HEK293 (cell line): ENCODE measurements around the gene SCAANT1.

Experiments
- CTCF ChIA-PET: fragments of 350-600 bp; formaldehyde crosslinking; extraction: SDS; loops from one replicate; lab custom pipeline; 2021; ENCODE audit warnings: antibody characterized with exemption; lab: Yijun Ruan, JAX
- POLR2A ChIA-PET: fragments of 300-600 bp; formaldehyde crosslinking; extraction: SDS; loops from one replicate; lab custom pipeline; 2020; ENCODE audit warnings: antibody characterized with exemption, inconsistent platforms; lab: Yijun Ruan, JAX
- H3K27ac ChIP-seq: fragments of 200-500 bp; sonication (Bioruptor generic); 2 replicates; pipeline ENCODE4 v1.5.1; 2014; ENCODE audit warnings: low read depth, low read length, control low read depth, inconsistent platforms; ENCODE audit errors: extremely low read depth
- H3K36me3 ChIP-seq, 2 experiments: fragments of 200-500 bp in 1 of 2; sonication (Bioruptor generic) in 1 of 2; 1 replicate in 1 of 2; 2 replicates in 1 of 2; pipeline ENCODE4 v1.5.1; 2014 to 2017; ENCODE audit warnings: inconsistent platforms in 2 of 2, low read length in 2 of 2; ENCODE audit not compliant: control insufficient read depth in 2 of 2, insufficient read depth in 1 of 2
- H3K4me1 ChIP-seq: fragments of 200-500 bp; sonication (Bioruptor generic); 2 replicates; pipeline ENCODE4 v1.5.1; 2014; ENCODE audit warnings: mild to moderate bottlenecking, low read length, inconsistent platforms; ENCODE audit not compliant: control insufficient read depth, insufficient read depth
- H3K4me3 ChIP-seq: 2 replicates; pipeline ENCODE4 v1.5.1; 2011; ENCODE audit warnings: low read depth, mild to moderate bottlenecking, control low read depth, low read length, moderate library complexity
- H3K9me3 ChIP-seq: fragments of 200-500 bp; sonication (Bioruptor generic); 2 replicates; pipeline ENCODE4 v1.5.1; 2014; ENCODE audit warnings: low read depth, low read length, inconsistent platforms; ENCODE audit not compliant: control insufficient read depth, insufficient read depth
- GLI4 ChIP-seq: fragments of 450-650 bp; formaldehyde crosslinking; IDR thresholded peaks from 2 replicates; pipeline ENCODE4 v1.5.1; 2016; ENCODE audit warnings: missing biosample characterization, missing genetic modification characterization
- GLIS1 ChIP-seq: fragments of 450-650 bp; formaldehyde crosslinking; IDR thresholded peaks from 2 replicates; pipeline ENCODE4 v1.5.1; 2016; ENCODE audit warnings: missing biosample characterization, missing genetic modification characterization
- HOXC10 ChIP-seq: sonication (generic); formaldehyde crosslinking; IDR thresholded peaks from 2 replicates; pipeline ENCODE4 v1.8.1; 2023; ENCODE audit warnings: mild to moderate bottlenecking, missing genetic modification reagents
- IKZF3 ChIP-seq: fragments of 450-650 bp; IDR thresholded peaks from 2 replicates; pipeline ENCODE4 v1.5.0; 2018; ENCODE audit warnings: missing biosample characterization, mild to moderate bottlenecking, missing genetic modification characterization, moderate library complexity
- PRDM1 ChIP-seq: fragments of 450-650 bp; formaldehyde crosslinking; IDR thresholded peaks from 2 replicates; pipeline ENCODE4; 2016; ENCODE audit warnings: missing biosample characterization, missing genetic modification characterization
- RBAK ChIP-seq: fragments of 450-650 bp; formaldehyde crosslinking; IDR thresholded peaks from 2 replicates; pipeline ENCODE4 v1.5.1; 2016; ENCODE audit warnings: missing biosample characterization, missing genetic modification characterization
- SP2 ChIP-seq: fragments of 450-650 bp; formaldehyde crosslinking; IDR thresholded peaks from 2 replicates; pipeline ENCODE4 v1.5.1; 2016; ENCODE audit warnings: missing biosample characterization, missing genetic modification characterization
- TCF7L2 ChIP-seq: IDR thresholded peaks from 2 replicates; pipeline ENCODE4 v1.6.1; 2011; ENCODE audit warnings: low read depth, mild to moderate bottlenecking, inconsistent platforms, low read length, moderate library complexity, borderline replicate concordance
- WT1 ChIP-seq: fragments of 450-650 bp; formaldehyde crosslinking; IDR thresholded peaks from 2 replicates; pipeline ENCODE4 v1.5.1; 2016; ENCODE audit warnings: missing biosample characterization, missing genetic modification characterization
- ZEB2 ChIP-seq: fragments of 450-650 bp; formaldehyde crosslinking; IDR thresholded peaks from 2 replicates; pipeline ENCODE4 v1.5.1; 2016; ENCODE audit warnings: missing biosample characterization, missing genetic modification characterization
- ZNF114 ChIP-seq: fragments of 450-650 bp; formaldehyde crosslinking; IDR thresholded peaks from 2 replicates; pipeline ENCODE4 v1.5.0; 2017; ENCODE audit warnings: missing biosample characterization, missing genetic modification characterization
- ZNF174 ChIP-seq: fragments of 450-650 bp; formaldehyde crosslinking; IDR thresholded peaks from 2 replicates; pipeline ENCODE4 v1.5.0; 2017; ENCODE audit warnings: missing biosample characterization, mild to moderate bottlenecking, missing genetic modification characterization
- ZNF223 ChIP-seq: fragments of 450-650 bp; formaldehyde crosslinking; IDR thresholded peaks from 2 replicates; pipeline ENCODE4 v1.5.1; 2016; ENCODE audit warnings: missing biosample characterization, missing genetic modification characterization
- ZNF239 ChIP-seq: fragments of 450-650 bp; formaldehyde crosslinking; IDR thresholded peaks from 2 replicates; pipeline ENCODE4 v1.5.1; 2016; ENCODE audit warnings: missing biosample characterization, missing genetic modification characterization
- ZNF341 ChIP-seq: fragments of 450-650 bp; formaldehyde crosslinking; IDR thresholded peaks from 2 replicates; pipeline ENCODE4; 2016; ENCODE audit warnings: low read depth, missing biosample characterization, missing genetic modification characterization
- ZNF585B ChIP-seq: fragments of 450-650 bp; formaldehyde crosslinking; IDR thresholded peaks from 2 replicates; pipeline ENCODE4 v1.5.1; 2016; ENCODE audit warnings: missing biosample characterization, missing genetic modification characterization
- ZNF596 ChIP-seq: fragments of 450-650 bp; IDR thresholded peaks from 2 replicates; pipeline ENCODE4 v1.5.0; 2018; ENCODE audit warnings: missing biosample characterization, mild to moderate bottlenecking, missing genetic modification characterization, moderate library complexity
- ZNF600 ChIP-seq: fragments of 450-650 bp; formaldehyde crosslinking; IDR thresholded peaks from 2 replicates; pipeline ENCODE4 v1.5.1; 2016; ENCODE audit warnings: missing biosample characterization, missing genetic modification characterization
- ZNF624 ChIP-seq: fragments of 450-650 bp; formaldehyde crosslinking; IDR thresholded peaks from 2 replicates; pipeline ENCODE4 v1.5.1; 2017; ENCODE audit warnings: missing biosample characterization, missing genetic modification characterization
- ZNF629 ChIP-seq: fragments of 450-650 bp; formaldehyde crosslinking; IDR thresholded peaks from 2 replicates; pipeline ENCODE4 v1.5.1; 2017; ENCODE audit warnings: missing biosample characterization, missing genetic modification characterization
- ZNF658 ChIP-seq: fragments of 450-650 bp; formaldehyde crosslinking; IDR thresholded peaks from 2 replicates; pipeline ENCODE4; 2016; ENCODE audit warnings: missing biosample characterization, missing genetic modification characterization
- ZNF747 ChIP-seq: fragments of 450-650 bp; formaldehyde crosslinking; IDR thresholded peaks from 2 replicates; pipeline ENCODE4 v1.5.1; 2016; ENCODE audit warnings: missing biosample characterization, missing genetic modification characterization
- ZNF76 ChIP-seq: fragments of 450-650 bp; formaldehyde crosslinking; IDR thresholded peaks from 2 replicates; pipeline ENCODE4; 2016; ENCODE audit warnings: low read depth, missing biosample characterization, missing genetic modification characterization, borderline replicate concordance
- ZNF837 ChIP-seq: fragments of 450-650 bp; formaldehyde crosslinking; IDR thresholded peaks from 2 replicates; pipeline ENCODE4 v1.5.1; 2016; ENCODE audit warnings: missing biosample characterization, missing genetic modification characterization
- TF ChIP-seq, protein P1 (sequence below): fragments of 450-650 bp; formaldehyde crosslinking; IDR thresholded peaks from 2 replicates; pipeline ENCODE4 v1.5.1; 2016; ENCODE audit warnings: missing biosample characterization, missing genetic modification characterization, low read depth
- TF ChIP-seq, protein P2 (sequence below): fragments of 450-650 bp; formaldehyde crosslinking; IDR thresholded peaks from 2 replicates; pipeline ENCODE4 v1.5.1; 2016; ENCODE audit warnings: missing biosample characterization, missing genetic modification characterization
- TF ChIP-seq, protein P3 (sequence below): fragments of 450-650 bp; formaldehyde crosslinking; IDR thresholded peaks from 2 replicates; pipeline ENCODE4 v1.5.1; 2016; ENCODE audit warnings: missing biosample characterization, missing genetic modification characterization
- TF ChIP-seq, protein P4 (sequence below): fragments of 450-650 bp; formaldehyde crosslinking; IDR thresholded peaks from 2 replicates; pipeline ENCODE4 v1.5.1; 2016; ENCODE audit warnings: missing biosample characterization, missing genetic modification characterization

Gene SCAANT1

DNA sequence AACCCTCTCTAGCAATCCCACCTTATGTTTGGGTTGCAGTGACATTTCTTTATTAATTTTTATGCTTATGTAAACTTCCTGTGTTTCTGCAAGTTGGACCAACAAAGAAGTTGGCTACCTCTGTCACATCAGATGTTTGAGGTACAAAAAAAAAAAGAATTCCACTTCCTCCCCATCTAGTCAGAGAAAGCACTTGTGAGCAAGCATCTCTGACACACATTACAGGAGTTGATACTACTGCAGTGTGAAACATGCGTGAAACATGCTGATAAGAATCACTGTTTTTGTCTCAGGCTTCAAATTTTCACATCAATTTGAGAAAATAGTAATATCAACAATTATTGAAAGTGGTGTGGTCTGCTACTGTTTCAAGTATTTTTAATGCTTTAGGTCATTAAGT lies 1.3 kb downstream of the SCAANT1 start (continued):
- TF ChIP-seq, protein P1, sequence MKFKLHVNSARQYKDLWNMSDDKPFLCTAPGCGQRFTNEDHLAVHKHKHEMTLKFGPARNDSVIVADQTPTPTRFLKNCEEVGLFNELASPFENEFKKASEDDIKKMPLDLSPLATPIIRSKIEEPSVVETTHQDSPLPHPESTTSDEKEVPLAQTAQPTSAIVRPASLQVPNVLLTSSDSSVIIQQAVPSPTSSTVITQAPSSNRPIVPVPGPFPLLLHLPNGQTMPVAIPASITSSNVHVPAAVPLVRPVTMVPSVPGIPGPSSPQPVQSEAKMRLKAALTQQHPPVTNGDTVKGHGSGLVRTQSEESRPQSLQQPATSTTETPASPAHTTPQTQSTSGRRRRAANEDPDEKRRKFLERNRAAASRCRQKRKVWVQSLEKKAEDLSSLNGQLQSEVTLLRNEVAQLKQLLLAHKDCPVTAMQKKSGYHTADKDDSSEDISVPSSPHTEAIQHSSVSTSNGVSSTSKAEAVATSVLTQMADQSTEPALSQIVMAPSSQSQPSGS (tag by site-specific recombination) = no peak
- TF ChIP-seq ZEB2 (tag by site-specific recombination) (no peak), ZNF76 (tag by site-specific recombination) (no peak), IKZF3 (tag by site-specific recombination) (no peak), SP2 (tag by site-specific recombination) (no peak)
- TF ChIP-seq, protein P2, sequence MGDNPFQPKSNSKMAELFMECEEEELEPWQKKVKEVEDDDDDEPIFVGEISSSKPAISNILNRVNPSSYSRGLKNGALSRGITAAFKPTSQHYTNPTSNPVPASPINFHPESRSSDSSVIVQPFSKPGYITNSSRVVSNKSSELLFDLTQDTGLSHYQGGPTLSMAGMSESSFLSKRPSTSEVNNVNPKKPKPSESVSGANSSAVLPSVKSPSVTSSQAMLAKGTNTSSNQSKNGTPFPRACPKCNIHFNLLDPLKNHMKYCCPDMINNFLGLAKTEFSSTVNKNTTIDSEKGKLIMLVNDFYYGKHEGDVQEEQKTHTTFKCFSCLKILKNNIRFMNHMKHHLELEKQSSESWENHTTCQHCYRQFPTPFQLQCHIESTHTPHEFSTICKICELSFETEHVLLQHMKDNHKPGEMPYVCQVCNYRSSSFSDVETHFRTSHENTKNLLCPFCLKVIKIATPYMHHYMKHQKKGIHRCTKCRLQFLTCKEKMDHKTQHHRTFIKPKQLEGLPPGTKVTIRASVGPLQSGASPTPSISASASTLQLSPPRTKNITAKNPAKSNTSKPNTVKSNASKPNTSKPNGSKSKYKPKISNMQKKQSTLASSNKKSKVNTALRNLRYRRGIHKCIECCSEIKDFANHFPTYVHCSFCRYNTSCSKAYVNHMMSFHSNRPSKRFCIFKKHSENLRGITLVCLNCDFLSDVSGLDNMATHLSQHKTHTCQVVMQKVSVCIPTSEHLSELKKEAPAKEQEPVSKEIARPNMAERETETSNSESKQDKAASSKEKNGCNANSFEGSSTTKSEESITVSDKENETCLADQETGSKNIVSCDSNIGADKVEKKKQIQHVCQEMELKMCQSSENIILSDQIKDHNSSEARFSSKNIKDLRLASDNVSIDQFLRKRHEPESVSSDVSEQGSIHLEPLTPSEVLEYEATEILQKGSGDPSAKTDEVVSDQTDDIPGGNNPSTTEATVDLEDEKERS = no peak

DNA sequence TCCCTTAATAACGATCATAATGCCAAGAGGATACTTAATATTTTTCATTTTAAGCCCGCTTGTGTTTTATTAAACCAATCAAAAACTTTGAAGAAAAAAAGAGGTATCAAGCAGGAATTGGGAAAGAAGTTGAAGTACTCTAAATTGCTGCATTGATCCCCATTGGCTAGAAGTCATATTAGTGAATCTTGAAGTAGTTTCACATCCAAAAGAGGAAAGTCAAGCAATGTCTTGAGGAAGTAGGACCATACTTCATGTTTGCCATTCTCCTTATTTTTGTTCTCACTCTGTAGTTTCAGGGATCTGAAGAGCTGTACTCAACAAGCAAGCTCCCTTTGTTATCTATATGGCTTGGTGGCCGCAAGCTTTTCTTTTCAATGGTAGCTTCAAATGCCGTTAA lies 2.2 kb downstream of the SCAANT1 start:
- ChIA-PET POLR2A (no interaction called here), CTCF (interaction anchor here (0.6 to 1.1 kb wide), 3 partner anchors 21 to 1110 kb away, joined by 3 read pairs; no protein-coding TSS in a partner anchor)
- Histone ChIP-seq H3K4me3 (no peak overlapping the region), H3K27ac (no peak overlapping the region), H3K9me3 (no peaks in the 10 kb centered on the region), H3K4me1 (no peaks in the 10 kb centered on the region; the same call in 1 of the 2 replicates), H3K36me3 (peaks cover 0 to under 1% of the 10 kb centered on the region in 2 experiments; a peak in 2 of 3 replicates)
- TF ChIP-seq ZNF629 (tag by site-specific recombination) (no peak), ZNF114 (tag by site-specific recombination) (no peak), ZNF596 (tag by site-specific recombination) (no peak), GLIS1 (tag by site-specific recombination) (no peak), ZNF341 (no peak), WT1 (no peak), PRDM1 (tag by site-specific recombination) (no peak), HOXC10 (CRISPR knock-in tag) (no peak)
- TF ChIP-seq, protein P3, sequence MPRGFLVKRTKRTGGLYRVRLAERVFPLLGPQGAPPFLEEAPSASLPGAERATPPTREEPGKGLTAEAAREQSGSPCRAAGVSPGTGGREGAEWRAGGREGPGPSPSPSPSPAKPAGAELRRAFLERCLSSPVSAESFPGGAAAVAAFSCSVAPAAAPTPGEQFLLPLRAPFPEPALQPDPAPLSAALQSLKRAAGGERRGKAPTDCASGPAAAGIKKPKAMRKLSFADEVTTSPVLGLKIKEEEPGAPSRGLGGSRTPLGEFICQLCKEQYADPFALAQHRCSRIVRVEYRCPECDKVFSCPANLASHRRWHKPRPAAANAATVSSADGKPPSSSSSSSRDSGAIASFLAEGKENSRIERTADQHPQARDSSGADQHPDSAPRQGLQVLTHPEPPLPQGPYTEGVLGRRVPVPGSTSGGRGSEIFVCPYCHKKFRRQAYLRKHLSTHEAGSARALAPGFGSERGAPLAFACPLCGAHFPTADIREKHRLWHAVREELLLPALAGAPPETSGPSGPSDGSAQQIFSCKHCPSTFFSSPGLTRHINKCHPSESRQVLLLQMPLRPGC (tag by site-specific recombination) = no peak

DNA sequence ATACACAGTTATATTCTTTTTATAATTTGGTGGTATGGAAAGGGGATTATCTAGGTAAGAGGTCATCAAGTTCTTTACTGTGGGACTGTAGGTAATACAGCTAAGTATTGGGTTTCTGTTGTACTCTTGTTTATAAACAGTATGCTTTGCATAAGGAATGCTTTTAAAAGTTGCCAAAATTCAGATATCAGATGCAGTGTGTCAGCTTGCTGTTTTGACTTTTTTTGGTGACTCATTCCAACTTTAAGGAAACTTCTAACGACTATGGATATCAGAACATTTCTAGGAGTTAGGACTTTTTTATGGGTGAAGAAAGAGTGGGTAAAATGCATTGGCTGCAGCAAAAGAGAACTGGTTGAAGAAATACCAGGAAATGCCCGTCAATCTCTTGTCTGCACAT lies 2.8 kb downstream of the SCAANT1 start:
- ChIA-PET CTCF (interaction anchor here (1.1 kb wide), 1 partner anchor 67 kb away, joined by 3 read pairs; no protein-coding TSS in a partner anchor), POLR2A (no interaction called here)
- TF ChIP-seq ZNF600 (no peak), ZNF837 (tag by site-specific recombination) (no peak), ZNF223 (tag by site-specific recombination) (no peak), ZNF747 (tag by site-specific recombination) (no peak), ZNF239 (tag by site-specific recombination) (no peak), ZNF624 (tag by site-specific recombination) (no peak), GLI4 (tag by site-specific recombination) (no peak), TCF7L2 (no peak), ZNF174 (no peak), ZNF585B (tag by site-specific recombination) (no peak), ZNF658 (tag by site-specific recombination) (no peak), RBAK (tag by site-specific recombination) (no peak)
- TF ChIP-seq, protein P4, sequence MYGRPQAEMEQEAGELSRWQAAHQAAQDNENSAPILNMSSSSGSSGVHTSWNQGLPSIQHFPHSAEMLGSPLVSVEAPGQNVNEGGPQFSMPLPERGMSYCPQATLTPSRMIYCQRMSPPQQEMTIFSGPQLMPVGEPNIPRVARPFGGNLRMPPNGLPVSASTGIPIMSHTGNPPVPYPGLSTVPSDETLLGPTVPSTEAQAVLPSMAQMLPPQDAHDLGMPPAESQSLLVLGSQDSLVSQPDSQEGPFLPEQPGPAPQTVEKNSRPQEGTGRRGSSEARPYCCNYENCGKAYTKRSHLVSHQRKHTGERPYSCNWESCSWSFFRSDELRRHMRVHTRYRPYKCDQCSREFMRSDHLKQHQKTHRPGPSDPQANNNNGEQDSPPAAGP (tag by site-specific recombination) = no peak

More for the DNA sequence above, 2.8 kb downstream of the SCAANT1 start:
- Histone ChIP-seq H3K9me3 (no peaks in the 10 kb centered on the region), H3K4me3 (no peak overlapping the region), H3K36me3 (no peaks in the 10 kb centered on the region), H3K27ac (no peak overlapping the region), H3K4me1 (no peaks in the 10 kb centered on the region; the same call in 1 of the 2 replicates)
